Measurements from ENCODE around the gene SSBP3.

DNA sequence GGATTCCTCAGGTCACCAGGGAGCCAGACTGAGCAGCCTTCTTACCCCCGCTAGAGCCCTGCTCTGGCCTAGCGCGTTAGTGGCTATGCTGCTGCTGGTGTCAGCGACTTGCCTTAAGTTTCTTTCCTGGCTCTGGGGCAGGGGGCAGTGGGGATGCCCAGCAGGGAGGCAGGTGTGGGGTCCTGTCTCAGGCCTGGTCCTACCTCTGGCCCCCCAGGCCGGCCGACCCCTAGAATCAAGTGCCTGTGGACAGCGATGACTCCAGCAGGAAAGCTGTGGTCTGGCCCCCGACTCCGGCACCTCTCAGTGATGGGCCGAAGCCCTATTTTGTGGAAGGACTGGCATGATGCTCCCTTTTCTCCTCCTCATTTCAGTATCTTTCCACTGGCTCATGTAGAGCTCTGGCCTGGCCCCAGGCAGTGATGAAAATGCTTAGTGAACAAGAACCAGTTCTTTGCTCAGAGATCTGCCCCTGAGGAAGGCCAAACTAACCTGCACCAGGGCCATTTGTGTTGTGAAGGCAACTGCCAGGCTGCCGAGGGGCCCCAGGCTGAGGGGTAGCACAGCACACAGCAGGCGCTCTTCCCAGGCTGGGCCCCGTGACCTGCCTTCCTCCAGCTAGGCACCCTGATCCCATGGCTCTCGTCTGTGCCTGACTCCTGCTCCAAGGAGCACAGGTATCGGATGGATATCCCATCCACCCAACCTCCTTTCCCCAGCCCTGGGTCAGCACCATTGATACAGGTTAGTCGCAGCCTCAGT lies 182.6 kb downstream of the SSBP3 start:
- TF ChIP-seq ZSCAN29 (IDR thresholded peaks at IDR 0.05) (no peak), HDAC3 (IDR thresholded peaks at IDR 0.05; ENCODE audit: borderline replicate concordance, partially characterized antibody) (no peak), PHF8 (IDR thresholded peaks at IDR 0.05; ENCODE audit: borderline replicate concordance, low read length) (no peak), GTF2F1 (IDR thresholded peaks at IDR 0.05; ENCODE audit: low read depth, low read length) (no peak), SRF (CRISPR knock-in tag; IDR thresholded peaks at IDR 0.05) (no peak), PCBP2 (IDR thresholded peaks at IDR 0.05; ENCODE audit: low read depth, low read length, poor library complexity, severe bottlenecking) (no peak), ZNF274 (IDR thresholded peaks at IDR 0.05; ENCODE audit: borderline replicate concordance, low read depth, low read length) (no peak), WHSC1 (IDR thresholded peaks at IDR 0.05; ENCODE audit: low read length) (no peak), CEBPB (tag; IDR thresholded peaks at IDR 0.05) (no peak), CREBBP (IDR thresholded peaks at IDR 0.05; ENCODE audit: low read depth, low read length) (no peak), EZH2 (IDR thresholded peaks at IDR 0.05; ENCODE audit: borderline replicate concordance, low read depth, low read length) (no peak), KAT2B (IDR thresholded peaks at IDR 0.05; ENCODE audit: low read depth, low read length) (no peak)
- TF ChIP-seq, protein P1, sequence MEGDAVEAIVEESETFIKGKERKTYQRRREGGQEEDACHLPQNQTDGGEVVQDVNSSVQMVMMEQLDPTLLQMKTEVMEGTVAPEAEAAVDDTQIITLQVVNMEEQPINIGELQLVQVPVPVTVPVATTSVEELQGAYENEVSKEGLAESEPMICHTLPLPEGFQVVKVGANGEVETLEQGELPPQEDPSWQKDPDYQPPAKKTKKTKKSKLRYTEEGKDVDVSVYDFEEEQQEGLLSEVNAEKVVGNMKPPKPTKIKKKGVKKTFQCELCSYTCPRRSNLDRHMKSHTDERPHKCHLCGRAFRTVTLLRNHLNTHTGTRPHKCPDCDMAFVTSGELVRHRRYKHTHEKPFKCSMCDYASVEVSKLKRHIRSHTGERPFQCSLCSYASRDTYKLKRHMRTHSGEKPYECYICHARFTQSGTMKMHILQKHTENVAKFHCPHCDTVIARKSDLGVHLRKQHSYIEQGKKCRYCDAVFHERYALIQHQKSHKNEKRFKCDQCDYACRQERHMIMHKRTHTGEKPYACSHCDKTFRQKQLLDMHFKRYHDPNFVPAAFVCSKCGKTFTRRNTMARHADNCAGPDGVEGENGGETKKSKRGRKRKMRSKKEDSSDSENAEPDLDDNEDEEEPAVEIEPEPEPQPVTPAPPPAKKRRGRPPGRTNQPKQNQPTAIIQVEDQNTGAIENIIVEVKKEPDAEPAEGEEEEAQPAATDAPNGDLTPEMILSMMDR (IDR thresholded peaks at IDR 0.05 in 2 of 3, conservative IDR thresholded peaks at IDR 0.05 in 1 of 3; ENCODE audit: insufficient read depth in 2 of 3, low read depth in 1 of 3, low read length in 3 of 3), result no peak
